CD14-positive monocyte (primary cell): ENCODE data around the gene ADCY1. TPM values are rescaled to one million over a fixed set of nuclear protein-coding genes. Genes with fewer than 3 reads are reported as not detected.
"Not testable (repeated sequence)": the region's sequence is repeated elsewhere in the genome, so short reads cannot be mapped to it uniquely, and the experiment has no call there.

Experiments used
- DNase-seq, 3 donors: peaks; one replicate each; pipeline ENCODE4 v3.0.0-alpha.2; 2011 to 2022
- H2AFZ ChIP-seq: 2 replicates; pipeline ENCODE4 v1.6.0; 2012; ENCODE audit warnings: mild to moderate bottlenecking, low read depth, low read length, inconsistent platforms; ENCODE audit not compliant: insufficient read depth, poor library complexity, severe bottlenecking
- H3K27ac ChIP-seq, 2 donors: 1 replicate in 1 of 2; 2 replicates in 1 of 2; pipeline ENCODE4 v1.5.1; 2012 to 2013; ENCODE audit warnings: low read length in 2 of 2, control low read depth in 1 of 2, inconsistent platforms in 1 of 2, low read depth in 1 of 2, mild to moderate bottlenecking in 1 of 2
- H3K27me3 ChIP-seq, 2 donors: one replicate each; pipeline versions ENCODE4 v1.6.0 to v1.6.1; 2011 to 2013; ENCODE audit warnings: low read length in 2 of 2; ENCODE audit not compliant: control insufficient read depth in 2 of 2, insufficient read depth in 2 of 2
- H3K36me3 ChIP-seq, 2 donors: replicated peaks in 1 of 2; 1 replicate in 1 of 2; 2 replicates in 1 of 2; pipeline versions ENCODE4 v1.5.1 to v1.6.1; 2012 to 2013; ENCODE audit warnings: low read length in 2 of 2, control low read depth in 1 of 2, inconsistent platforms in 1 of 2, mild to moderate bottlenecking in 1 of 2; ENCODE audit not compliant: insufficient read depth in 2 of 2, control insufficient read depth in 1 of 2
- H3K4me1 ChIP-seq, 2 donors: 1 replicate in 1 of 2; 2 replicates in 1 of 2; pipeline versions ENCODE4 v1.5.1 to v1.6.1; 2012 to 2013; ENCODE audit warnings: low read length in 2 of 2, control low read depth in 1 of 2, inconsistent platforms in 1 of 2, mild to moderate bottlenecking in 1 of 2, moderate library complexity in 1 of 2; ENCODE audit not compliant: insufficient read depth in 2 of 2, control insufficient read depth in 1 of 2
- H3K4me2 ChIP-seq: replicated peaks from 2 replicates; pipeline ENCODE3; 2012; ENCODE audit warnings: low read length, moderate library complexity, mild to moderate bottlenecking; ENCODE audit not compliant: poor library complexity, severe bottlenecking; ENCODE audit errors: extremely low read depth
- H3K4me3 ChIP-seq, 3 experiments: fragments of 200-600 bp in 1 of 3; sonication (generic) in 1 of 3; replicated peaks in 1 of 3; 1 replicate in 2 of 3; 2 replicates in 1 of 3; pipeline ENCODE4 v1.5.1; 2011 to 2013; ENCODE audit warnings: low read length in 3 of 3, mild to moderate bottlenecking in 3 of 3, control low read depth in 2 of 3, low read depth in 2 of 3, inconsistent platforms in 1 of 3, moderate library complexity in 1 of 3
- H3K79me2 ChIP-seq: 2 replicates; pipeline ENCODE4 v1.6.0; 2012; ENCODE audit warnings: mild to moderate bottlenecking, control low read depth, inconsistent platforms, low read length, moderate library complexity; ENCODE audit not compliant: insufficient read depth
- H3K9ac ChIP-seq: 2 replicates; pipeline ENCODE4 v1.6.0; 2017; ENCODE audit warnings: low read length, mild to moderate bottlenecking; ENCODE audit not compliant: insufficient read depth, poor library complexity, severe bottlenecking
- H3K9me3 ChIP-seq, 2 donors: replicated peaks in 1 of 2; 1 replicate in 1 of 2; 2 replicates in 1 of 2; pipeline versions ENCODE4 v1.5.1 to v1.6.1; 2012 to 2013; ENCODE audit warnings: low read length in 2 of 2, control low read depth in 1 of 2; ENCODE audit not compliant: control insufficient read depth in 1 of 2, insufficient read depth in 1 of 2
- H4K20me1 ChIP-seq: 2 replicates; pipeline ENCODE4 v1.6.0; 2012; ENCODE audit warnings: mild to moderate bottlenecking, low read length, control low read depth, moderate library complexity; ENCODE audit not compliant: insufficient read depth
- H3K27ac Mint-ChIP-seq, 7 donors: one replicate each; pipeline ENCODE4 v1.8.0; 2020; ENCODE audit warnings: mild to moderate bottlenecking in 7 of 7, mixed read lengths in 7 of 7, moderate library complexity in 6 of 7, inconsistent platforms in 2 of 7
- H3K27me3 Mint-ChIP-seq, 3 donors: one replicate each; pipeline ENCODE4 v1.8.0; 2021 to 2022; ENCODE audit warnings: low read depth in 3 of 3, mild to moderate bottlenecking in 3 of 3, mixed read lengths in 3 of 3, moderate library complexity in 3 of 3, inconsistent platforms in 1 of 3
- H3K36me3 Mint-ChIP-seq, 2 donors: one replicate each; pipeline ENCODE4 v1.8.0; 2020; ENCODE audit warnings: mixed read lengths in 2 of 2, inconsistent platforms in 1 of 2, mild to moderate bottlenecking in 1 of 2
- H3K4me1 Mint-ChIP-seq: one replicate; pipeline ENCODE4 v1.8.0; 2020; ENCODE audit warnings: mild to moderate bottlenecking, mixed read lengths
- H3K4me3 Mint-ChIP-seq, 2 donors: one replicate each; pipeline ENCODE4 v1.8.0; 2020; ENCODE audit warnings: mild to moderate bottlenecking in 2 of 2, mixed read lengths in 2 of 2, moderate library complexity in 1 of 2
- H3K9me3 Mint-ChIP-seq, 7 donors: one replicate each; pipeline ENCODE4 v1.8.0; 2020 to 2022; ENCODE audit warnings: mixed read lengths in 7 of 7, mild to moderate bottlenecking in 6 of 7, moderate library complexity in 6 of 7, inconsistent platforms in 2 of 7
- WGBS: methylation state at CpG from one replicate; pipeline ENCODE4 v1.1.5; 2013; ENCODE audit warnings: missing lambda C conversion rate; ENCODE audit not compliant: insufficient coverage; 5-methylcytosine and 5-hydroxymethylcytosine counted together
- intact Hi-C, 2 donors: fragments of 100-400 bp; cut with micrococcal nuclease; formaldehyde crosslinking; loops; one replicate each; pipeline versions ENCODE4 v1.15.0 to v1.15.1; 2023
- polyA plus RNA-seq, 3 donors: library from polyadenylated mRNA; depleted of rRNA in 1 of 3; unstranded in 2 of 3; stranded (reverse) in 1 of 3; fragments of 300-500 nt in 2 of 3; fragments of >200 nt in 1 of 3; fragmentation: Illumina TruSeq in 2 of 3; gene quantifications; 1 replicate in 2 of 3; 2 replicates in 1 of 3; pipeline ENCODE4 v1.2.3, GENCODE V29; 2012 to 2021

The ADCY1 gene
- polyA plus RNA-seq, 3 donors = 0.01 TPM; not detected in 2

DNA sequence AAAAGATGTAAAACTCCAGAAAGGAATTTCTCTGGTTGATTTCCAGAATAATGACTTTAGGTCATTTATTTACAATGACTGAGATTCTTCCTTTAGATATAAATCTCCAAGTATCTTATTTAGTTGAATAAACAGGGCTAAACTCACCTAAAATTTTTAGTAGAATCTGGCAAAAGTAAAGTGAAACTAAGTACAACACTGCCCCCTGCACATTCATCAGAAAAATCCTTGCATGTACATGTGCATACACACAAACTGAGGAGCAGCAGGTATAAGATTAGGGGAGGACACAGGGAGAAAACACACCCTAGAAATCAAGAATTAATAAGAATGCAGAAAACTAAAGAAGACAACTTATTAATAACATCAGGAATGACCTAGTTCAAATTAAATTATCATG is 174.8 kb downstream of the ADCY1 start:
- H3K4me3 ChIP-seq, intact Hi-C loops, H2AFZ ChIP-seq, H3K9ac ChIP-seq, H3K4me1 ChIP-seq, H3K27ac ChIP-seq, H3K27me3 Mint-ChIP-seq, H3K4me3 Mint-ChIP-seq, H3K27me3 ChIP-seq, H3K4me1 Mint-ChIP-seq, H3K27ac Mint-ChIP-seq, DNase-seq, H4K20me1 ChIP-seq, H3K4me2 ChIP-seq, H3K9me3 ChIP-seq, H3K79me2 ChIP-seq, H3K9me3 Mint-ChIP-seq: not testable (repeated sequence)
- peaks cover 13 to 40% of the 10 kb centered on the region in 2 donors for H3K36me3 ChIP-seq
- H3K36me3 Mint-ChIP-seq = peaks cover 41 to 53% of the 10 kb centered on the region in 2 donors

DNA sequence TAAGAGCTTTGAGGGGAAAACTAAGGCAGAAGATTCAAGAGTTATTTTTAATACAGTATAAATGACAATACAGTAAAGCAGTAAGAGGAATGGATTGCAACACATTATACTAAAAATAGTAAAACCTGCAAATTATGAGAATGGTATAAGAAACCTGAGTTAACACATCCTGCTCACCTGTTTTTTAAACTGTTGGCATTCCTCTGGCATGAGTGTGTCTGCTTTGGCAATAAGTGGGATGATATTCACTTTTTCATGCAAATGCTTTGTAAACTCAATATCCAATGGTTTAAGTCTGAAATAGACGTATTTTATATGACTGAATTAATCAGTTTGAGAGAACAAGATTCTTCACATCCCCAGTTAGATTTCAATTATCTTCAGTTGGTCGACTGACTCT is 177.2 kb downstream of the ADCY1 start:
- H3K79me2 ChIP-seq, H3K27ac Mint-ChIP-seq, H3K4me3 ChIP-seq, H3K4me3 Mint-ChIP-seq, H3K27ac ChIP-seq, DNase-seq, H3K4me2 ChIP-seq, intact Hi-C loops, H3K9me3 ChIP-seq, H3K4me1 ChIP-seq, H3K9ac ChIP-seq, H3K27me3 ChIP-seq, H4K20me1 ChIP-seq, H3K27me3 Mint-ChIP-seq, H3K9me3 Mint-ChIP-seq, H3K4me1 Mint-ChIP-seq, H2AFZ ChIP-seq: not testable (repeated sequence)
- H3K36me3 ChIP-seq = peaks cover 11 to 29% of the 10 kb centered on the region in 2 donors
- peaks cover 30 to 41% of the 10 kb centered on the region in 2 donors for H3K36me3 Mint-ChIP-seq
- no CpG with 5 or more reads among the region's 2 CpGs for WGBS

DNA sequence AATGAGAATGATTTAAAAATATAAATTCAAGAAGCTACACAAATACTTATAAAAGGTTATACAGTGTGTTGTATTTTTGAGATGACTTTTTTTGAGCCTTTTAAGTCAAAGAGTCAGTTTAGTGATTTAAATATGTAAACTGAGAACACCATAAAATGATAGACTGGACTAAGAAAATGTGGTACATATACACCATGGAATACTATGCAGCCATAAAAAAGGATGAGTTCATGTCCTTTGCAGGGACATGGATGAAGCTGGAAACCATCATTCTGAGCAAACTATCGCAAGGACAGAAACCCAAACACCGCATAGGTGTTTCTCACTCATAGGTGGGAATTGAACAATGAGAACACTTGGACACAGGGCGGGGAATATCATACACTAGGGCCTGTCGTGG is 182.2 kb downstream of the ADCY1 start:
- H3K27ac ChIP-seq, DNase-seq, H3K27ac Mint-ChIP-seq, H3K4me2 ChIP-seq, H3K9me3 ChIP-seq, H3K27me3 ChIP-seq, H3K4me1 ChIP-seq, H3K9ac ChIP-seq, H3K9me3 Mint-ChIP-seq, H3K4me1 Mint-ChIP-seq, H4K20me1 ChIP-seq, H3K79me2 ChIP-seq, H3K4me3 ChIP-seq, H3K4me3 Mint-ChIP-seq, H2AFZ ChIP-seq, intact Hi-C loops, H3K27me3 Mint-ChIP-seq: not testable (repeated sequence)
- peaks cover 21 to 25% of the 10 kb centered on the region in 2 donors for H3K36me3 Mint-ChIP-seq
- WGBS = no CpG with 5 or more reads among the region's 4 CpGs
- H3K36me3 ChIP-seq = peaks cover 6 to 16% of the 10 kb centered on the region in 2 donors
